Testis (tissue), 2 donors: ENCODE results near the gene C16orf90.

Experiments used
- POLR2A ChIP-seq: fragments of 450-650 bp; IDR thresholded peaks from one replicate; pipeline ENCODE4 v1.6.1; 2017; ENCODE audit warnings: antibody characterized with exemption, mild to moderate bottlenecking, moderate library complexity
- TF ChIP-seq, protein P1 (sequence below), 3 experiments: fragments of 450-650 bp in 2 of 3; fragments of 200-600 bp in 1 of 3; sonication (generic) in 1 of 3; IDR thresholded peaks; one replicate each; pipeline ENCODE4 v1.5.1; 2016 to 2019; ENCODE audit warnings: antibody characterized with exemption in 3 of 3, mild to moderate bottlenecking in 2 of 3, moderate library complexity in 1 of 3

DNA sequence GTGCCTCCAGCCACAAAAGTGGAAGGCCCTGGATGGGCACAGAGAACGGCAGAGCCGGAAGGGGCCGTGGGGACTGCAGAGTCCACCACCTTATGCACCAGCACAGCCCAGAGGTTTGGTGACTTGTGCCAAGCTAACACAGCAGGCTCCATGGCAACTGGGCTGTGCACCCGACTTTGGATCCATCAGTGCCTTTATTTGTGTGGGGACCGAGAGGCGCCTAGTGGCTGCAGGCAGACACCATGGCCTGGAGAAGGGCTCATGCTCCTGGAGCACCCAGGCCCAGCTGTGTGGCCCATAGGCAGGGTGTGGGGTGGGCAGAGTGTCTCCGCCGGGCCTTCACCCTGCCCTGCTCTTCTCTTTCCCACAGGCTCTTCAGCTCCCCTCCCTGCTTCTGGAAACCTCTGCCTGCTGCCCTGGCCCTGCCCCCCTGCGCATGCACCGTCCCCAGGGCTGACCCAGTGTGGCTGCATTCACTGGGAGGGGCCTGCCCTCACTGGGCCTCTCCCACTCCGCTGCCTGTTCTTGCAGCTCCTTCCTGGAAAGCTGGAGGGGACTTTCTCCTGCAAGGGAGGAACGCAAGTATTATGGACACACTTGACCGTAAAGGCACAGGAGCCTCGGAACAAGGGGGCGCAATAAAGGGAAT lies 10.1 kb downstream of the C16orf90 start:
- TF ChIP-seq, protein P1, sequence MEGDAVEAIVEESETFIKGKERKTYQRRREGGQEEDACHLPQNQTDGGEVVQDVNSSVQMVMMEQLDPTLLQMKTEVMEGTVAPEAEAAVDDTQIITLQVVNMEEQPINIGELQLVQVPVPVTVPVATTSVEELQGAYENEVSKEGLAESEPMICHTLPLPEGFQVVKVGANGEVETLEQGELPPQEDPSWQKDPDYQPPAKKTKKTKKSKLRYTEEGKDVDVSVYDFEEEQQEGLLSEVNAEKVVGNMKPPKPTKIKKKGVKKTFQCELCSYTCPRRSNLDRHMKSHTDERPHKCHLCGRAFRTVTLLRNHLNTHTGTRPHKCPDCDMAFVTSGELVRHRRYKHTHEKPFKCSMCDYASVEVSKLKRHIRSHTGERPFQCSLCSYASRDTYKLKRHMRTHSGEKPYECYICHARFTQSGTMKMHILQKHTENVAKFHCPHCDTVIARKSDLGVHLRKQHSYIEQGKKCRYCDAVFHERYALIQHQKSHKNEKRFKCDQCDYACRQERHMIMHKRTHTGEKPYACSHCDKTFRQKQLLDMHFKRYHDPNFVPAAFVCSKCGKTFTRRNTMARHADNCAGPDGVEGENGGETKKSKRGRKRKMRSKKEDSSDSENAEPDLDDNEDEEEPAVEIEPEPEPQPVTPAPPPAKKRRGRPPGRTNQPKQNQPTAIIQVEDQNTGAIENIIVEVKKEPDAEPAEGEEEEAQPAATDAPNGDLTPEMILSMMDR (IDR thresholded peaks at IDR 0.05): no peak
- no peak for TF ChIP-seq POLR2A
